Suprapubic skin (tissue), 4 donors: Measurements from ENCODE around the gene CCSER1. TPM values are rescaled to one million over a fixed set of nuclear protein-coding genes. Genes with fewer than 3 reads are reported as not detected.

Source experiments
- DNase-seq, 2 donors: peaks; one replicate each; pipeline ENCODE4 v3.0.0-alpha.2; 2019; ENCODE audit warnings: low spot score in 2 of 2
- H3K27ac ChIP-seq: fragments of 200-600 bp; sonication (generic); one replicate; pipeline ENCODE4 v1.5.1; 2019
- H3K27me3 ChIP-seq: fragments of 200-600 bp; sonication (generic); one replicate; pipeline ENCODE4 v1.5.1; 2019
- H3K36me3 ChIP-seq: fragments of 200-600 bp; sonication (generic); one replicate; pipeline ENCODE4 v1.5.1; 2019
- H3K4me1 ChIP-seq: fragments of 200-600 bp; sonication (generic); one replicate; pipeline ENCODE4 v1.5.1; 2019
- H3K4me3 ChIP-seq: fragments of 200-600 bp; sonication (generic); one replicate; pipeline ENCODE4 v1.5.1; 2019; ENCODE audit warnings: mild to moderate bottlenecking
- H3K9me3 ChIP-seq: fragments of 200-600 bp; sonication (generic); one replicate; pipeline ENCODE4 v1.5.1; 2019
- CTCF ChIP-seq, 2 donors: fragments of 200-600 bp in 1 of 2; fragments of 450-650 bp in 1 of 2; sonication (generic) in 1 of 2; IDR thresholded peaks; one replicate each; pipeline ENCODE4 v1.5.1; 2016 to 2019; ENCODE audit warnings: antibody characterized with exemption in 2 of 2, mild to moderate bottlenecking in 1 of 2, moderate library complexity in 1 of 2
- EP300 ChIP-seq: sonication (generic); formaldehyde crosslinking; IDR thresholded peaks from one replicate; pipeline ENCODE4 v1.6.1; 2017; ENCODE audit warnings: antibody characterized with exemption
- POLR2A ChIP-seq, 2 donors: fragments of 450-650 bp; IDR thresholded peaks; one replicate each; pipeline ENCODE4 v1.6.1; 2017; ENCODE audit warnings: antibody characterized with exemption in 2 of 2, mild to moderate bottlenecking in 2 of 2, moderate library complexity in 2 of 2
- POLR2AphosphoS5 ChIP-seq, 3 donors: sonication (generic); formaldehyde crosslinking; IDR thresholded peaks; one replicate each; pipeline ENCODE4 v1.6.1; 2017; ENCODE audit warnings: antibody characterized with exemption in 3 of 3
- WGBS: methylation state at CpG from one replicate; pipeline ENCODE4 v1.1.5; 2018; 5-methylcytosine and 5-hydroxymethylcytosine counted together
- total RNA-seq, 4 donors: library from RNA; depleted of rRNA; stranded (reverse); fragments of >200 nt; gene quantifications; one replicate each; pipeline ENCODE4 v1.1.0, GENCODE V29; 2016

CCSER1 gene
- total RNA-seq, 4 donors from 2014 or later: 6.7 to 39.5 (median 11.8) TPM

- Histone ChIP-seq H3K4me1 (no peaks in the 10 kb centered on the region), H3K27me3 (no peaks in the 10 kb centered on the region), H3K4me3 (no peak overlapping the region), H3K9me3 (no peaks in the 10 kb centered on the region), H3K27ac (no peak overlapping the region), H3K36me3 (no peaks in the 10 kb centered on the region)
- no peak for TF ChIP-seq POLR2AphosphoS5 (IDR thresholded peaks at IDR 0.05)
- TF ChIP-seq POLR2A (IDR thresholded peaks at IDR 0.05): no peak
- no peak for TF ChIP-seq EP300
- no peak for TF ChIP-seq CTCF (IDR thresholded peaks at IDR 0.05)
- no peak for DNase-seq
- WGBS: 80% methylated on average over 1 of the region's 1 CpG
Observed at GRCh38 chr4:91485415-91485814, 1358.2 kb downstream of the CCSER1 start.

- H3K9me3 ChIP-seq: no peaks in the 10 kb centered on the region
- no peak for DNase-seq
- no peaks in the 10 kb centered on the region for H3K27me3 ChIP-seq
- H3K4me3 ChIP-seq: no peak overlapping the region
- no peak overlapping the region for H3K27ac ChIP-seq
- no peak for TF ChIP-seq POLR2AphosphoS5 (IDR thresholded peaks at IDR 0.05)
- no peak for TF ChIP-seq EP300
- TF ChIP-seq CTCF (IDR thresholded peaks at IDR 0.05): no peak
- TF ChIP-seq POLR2A (IDR thresholded peaks at IDR 0.05): no peak
- no peaks in the 10 kb centered on the region for H3K36me3 ChIP-seq
- 94% methylated on average over 2 of the region's 2 CpGs for WGBS
- H3K4me1 ChIP-seq: no peaks in the 10 kb centered on the region
Observed at GRCh38 chr4:91488946-91489345, 1361.8 kb downstream of the CCSER1 start.

- H3K27me3 ChIP-seq: no peaks in the 10 kb centered on the region
- no peaks in the 10 kb centered on the region for H3K4me1 ChIP-seq
- no peaks in the 10 kb centered on the region for H3K36me3 ChIP-seq
- no peak overlapping the region for H3K27ac ChIP-seq
- no peak for DNase-seq
- no peak overlapping the region for H3K4me3 ChIP-seq
- TF ChIP-seq POLR2A (IDR thresholded peaks at IDR 0.05) (no peak), POLR2AphosphoS5 (IDR thresholded peaks at IDR 0.05) (no peak), EP300 (no peak), CTCF (IDR thresholded peaks at IDR 0.05) (no peak)
- 83% methylated on average over 4 of the region's 4 CpGs for WGBS
- H3K9me3 ChIP-seq: no peaks in the 10 kb centered on the region
Observed at GRCh38 chr4:91497892-91498291, 1370.7 kb downstream of the CCSER1 start.

- Histone ChIP-seq H3K36me3 (no peaks in the 10 kb centered on the region), H3K4me3 (no peak overlapping the region), H3K4me1 (no peaks in the 10 kb centered on the region), H3K27me3 (no peaks in the 10 kb centered on the region), H3K9me3 (no peaks in the 10 kb centered on the region), H3K27ac (no peak overlapping the region)
- no peak for DNase-seq
- no peak for TF ChIP-seq POLR2AphosphoS5 (IDR thresholded peaks at IDR 0.05)
Observed at GRCh38 chr4:91502365-91502764, 1375.2 kb downstream of the CCSER1 start.

- Histone ChIP-seq H3K27me3 (no peaks in the 10 kb centered on the region), H3K4me1 (no peaks in the 10 kb centered on the region), H3K36me3 (no peaks in the 10 kb centered on the region), H3K9me3 (peaks cover 5% of the 10 kb centered on the region), H3K4me3 (no peak overlapping the region), H3K27ac (no peak overlapping the region)
- no peak for DNase-seq
- TF ChIP-seq EP300: no peak
- TF ChIP-seq POLR2AphosphoS5 (IDR thresholded peaks at IDR 0.05): no peak
- TF ChIP-seq POLR2A (IDR thresholded peaks at IDR 0.05): no peak
- TF ChIP-seq CTCF (IDR thresholded peaks at IDR 0.05): no peak
Observed at GRCh38 chr4:91513326-91513725, 1386.1 kb downstream of the CCSER1 start.

- 96% methylated on average over 3 of the region's 6 CpGs for WGBS
- no peaks in the 10 kb centered on the region for H3K4me1 ChIP-seq
- no peaks in the 10 kb centered on the region for H3K27me3 ChIP-seq
- no peaks in the 10 kb centered on the region for H3K36me3 ChIP-seq
- no peak overlapping the region for H3K4me3 ChIP-seq
- DNase-seq: no peak
- no peak overlapping the region for H3K27ac ChIP-seq
- peaks cover 8% of the 10 kb centered on the region for H3K9me3 ChIP-seq
- TF ChIP-seq CTCF (IDR thresholded peaks at IDR 0.05) (no peak), EP300 (no peak), POLR2AphosphoS5 (IDR thresholded peaks at IDR 0.05) (no peak), POLR2A (IDR thresholded peaks at IDR 0.05) (no peak)
Observed at GRCh38 chr4:91519155-91519554, 1392.0 kb downstream of the CCSER1 start.
